ENCODE data around the gene UBC.
"Not testable (repeated sequence)": the region's sequence is repeated elsewhere in the genome, so short reads cannot be mapped to it uniquely, and the experiment has no call there.

The UBC gene

GRCh38 chr12:124941170-124941527 lies 26.7 kb upstream of the UBC start:
- TF ChIP-seq ZNF274 (IDR thresholded peaks at IDR 0.05; ENCODE audit: low read depth, low read length): no peak
- peak overlapping the region; percentile 19; the same call in 1 of the 2 replicates for H3K4me3 ChIP-seq (ENCODE audit: low read length)

GRCh38 chr12:124940393-124941169 lies 26.1 kb upstream of the UBC start:
- H3K4me3 ChIP-seq (ENCODE audit: low read length): peak overlapping the region; percentile 52; the same call in 1 of the 2 replicates

GRCh38 chr12:124940143-124940392 lies 25.6 kb upstream of the UBC start:
- no peak for TF ChIP-seq ZNF274 (IDR thresholded peaks at IDR 0.05; ENCODE audit: low read depth, low read length)

More at GRCh38 chr12:124940393-124941169, 26.1 kb upstream of the UBC start:
- no peak for TF ChIP-seq ZNF274 (IDR thresholded peaks at IDR 0.05; ENCODE audit: low read depth, low read length)

GRCh38 chr12:124939421-124940142 lies 25.1 kb upstream of the UBC start:
- H3K4me3 ChIP-seq (ENCODE audit: low read length): peak overlapping the region; percentile 52; the same call in 1 of the 2 replicates
- TF ChIP-seq ZNF274 (IDR thresholded peaks at IDR 0.05; ENCODE audit: low read depth, low read length): no peak

More at GRCh38 chr12:124940143-124940392, 25.6 kb upstream of the UBC start:
- H3K4me3 ChIP-seq (ENCODE audit: low read length): peak overlapping the region; percentile 52; the same call in 1 of the 2 replicates

GRCh38 chr12:124939079-124939420 lies 24.6 kb upstream of the UBC start:
- peak overlapping the region; percentile 52 for H3K4me3 ChIP-seq (ENCODE audit: low read length)
- no peak for TF ChIP-seq ZNF274 (IDR thresholded peaks at IDR 0.05; ENCODE audit: low read depth, low read length)

- peak overlapping the region; percentile 52 for H3K4me3 ChIP-seq (ENCODE audit: low read length)
- TF ChIP-seq ZNF274 (IDR thresholded peaks at IDR 0.05; ENCODE audit: low read depth, low read length): no peak
Observed at GRCh38 chr12:124938587-124938986, 24.1 kb upstream of the UBC start.

GRCh38 chr12:124938108-124938507 lies 23.7 kb upstream of the UBC start:
- TF ChIP-seq ZNF274 (IDR thresholded peaks at IDR 0.05; ENCODE audit: low read depth, low read length): no peak
- no peak overlapping the region; the same call in 1 of the 2 replicates for H3K4me3 ChIP-seq (ENCODE audit: low read length)

GRCh38 chr12:124931528-124931927 lies 17.1 kb upstream of the UBC start:
- not testable (repeated sequence) for H3K4me3 ChIP-seq (ENCODE audit: low read length)

GRCh38 chr12:124930586-124930985 lies 16.1 kb upstream of the UBC start:
- no peak overlapping the region for H3K4me3 ChIP-seq (ENCODE audit: low read length)
- no peak for TF ChIP-seq ZNF274 (IDR thresholded peaks at IDR 0.05; ENCODE audit: low read depth, low read length)

- no peak overlapping the region for H3K4me3 ChIP-seq (ENCODE audit: low read length)
- TF ChIP-seq ZNF274 (IDR thresholded peaks at IDR 0.05; ENCODE audit: low read depth, low read length): no peak
Observed at GRCh38 chr12:124929649-124930419, 15.4 kb upstream of the UBC start.

- H3K4me3 ChIP-seq (ENCODE audit: low read length): no peak overlapping the region
- TF ChIP-seq ZNF274 (IDR thresholded peaks at IDR 0.05; ENCODE audit: low read depth, low read length): no peak
Observed at GRCh38 chr12:124928912-124929530, 14.6 kb upstream of the UBC start.

- peak overlapping the region; percentile 56; the same call in 1 of the 2 replicates for H3K4me3 ChIP-seq (ENCODE audit: low read length)
- TF ChIP-seq ZNF274 (IDR thresholded peaks at IDR 0.05; ENCODE audit: low read depth, low read length): no peak
Observed at GRCh38 chr12:124928095-124928911, 13.9 kb upstream of the UBC start.
